GM19438 (cell line): Measurements from ENCODE around the gene LIN28B.
"Not testable (repeated sequence)": the region's sequence is repeated elsewhere in the genome, so short reads cannot be mapped to it uniquely, and the experiment has no call there.

Experiments
- ATAC-seq: cut with Tn5 transposase; IDR thresholded peaks from one replicate; pipeline ENCODE4 v1.9.1; 2021; ENCODE audit warnings: low read depth; ENCODE audit not compliant: unreplicated experiment

Gene LIN28B

DNA sequence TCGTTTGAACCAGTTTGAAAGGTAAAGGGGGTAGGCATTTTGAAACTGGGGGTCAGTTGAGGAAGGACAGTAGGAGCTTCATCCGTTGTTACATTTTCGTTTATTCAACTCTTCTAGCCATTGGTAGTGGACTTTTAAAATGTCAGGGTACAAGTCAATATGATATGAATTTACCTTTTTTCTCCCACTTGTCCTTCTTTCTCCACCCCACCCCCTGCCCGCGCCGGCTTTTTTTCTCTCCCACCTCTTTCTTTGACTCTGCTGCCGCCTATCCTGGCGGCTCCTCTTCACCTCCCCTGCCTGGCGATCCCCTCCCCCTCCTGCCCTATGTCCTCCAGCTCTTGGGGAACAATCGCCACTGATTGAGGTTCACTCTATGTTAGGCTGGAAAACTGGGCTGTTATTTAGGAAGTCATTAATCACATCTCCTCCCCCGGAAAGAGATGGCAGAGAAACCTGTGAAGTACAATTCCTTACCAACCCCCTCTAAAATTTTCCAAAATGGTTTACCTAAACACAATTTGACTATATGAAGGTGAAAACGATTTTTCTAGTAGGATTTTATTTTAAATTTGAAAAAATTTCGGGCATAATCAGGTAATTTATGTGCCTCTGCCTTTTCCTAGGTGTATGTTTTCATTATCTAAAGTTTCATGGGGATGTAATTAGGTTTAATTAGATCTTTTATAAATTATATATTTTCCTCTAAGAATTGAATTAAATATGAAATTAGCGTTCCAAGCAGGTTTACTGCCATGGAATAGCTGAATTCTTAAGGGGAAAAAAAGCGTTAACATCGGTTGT is 778 bp upstream of the LIN28B start:
- ATAC-seq, result no peak

DNA sequence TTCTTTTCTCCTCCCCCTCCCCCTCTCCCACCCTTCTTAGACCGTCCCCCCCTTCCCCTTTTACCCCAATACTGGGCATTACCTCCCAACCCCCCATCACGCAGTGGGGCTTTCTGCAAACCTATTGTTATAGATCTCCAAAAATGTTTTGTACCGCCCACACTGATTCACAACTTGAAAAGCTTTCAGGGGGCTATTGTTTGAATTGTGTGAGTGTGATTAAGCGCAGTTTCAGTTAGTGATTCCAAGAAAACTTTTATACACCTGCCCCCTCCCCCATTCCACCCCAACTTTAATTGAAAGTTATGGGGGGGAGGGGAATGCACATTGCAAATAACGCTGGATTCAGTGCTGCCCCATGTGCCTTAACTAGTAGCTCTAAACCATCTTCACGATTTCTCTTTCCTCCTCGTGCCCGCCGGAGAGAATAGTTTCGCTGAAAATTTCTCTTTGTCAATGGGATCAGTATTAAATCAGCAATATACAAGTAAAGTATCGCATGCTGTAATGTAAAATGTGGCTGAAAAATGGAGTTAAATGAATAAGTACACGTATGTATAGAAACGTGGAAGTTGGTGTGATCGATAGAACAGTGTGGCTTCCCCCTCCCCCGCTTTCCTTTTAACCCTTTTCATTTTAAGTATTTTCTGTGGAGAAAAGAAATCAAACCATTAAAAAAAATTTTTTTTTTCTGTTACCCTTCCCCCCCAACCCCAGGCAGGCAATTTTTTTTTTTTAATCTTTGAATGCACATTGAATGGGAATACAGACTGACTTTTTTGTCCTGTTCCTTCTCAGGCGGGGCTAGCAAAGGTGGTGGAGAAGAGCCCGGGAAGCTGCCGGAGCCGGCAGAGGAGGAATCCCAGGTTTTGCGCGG is 632 bp downstream of the LIN28B start:
- ATAC-seq, result no peak

DNA sequence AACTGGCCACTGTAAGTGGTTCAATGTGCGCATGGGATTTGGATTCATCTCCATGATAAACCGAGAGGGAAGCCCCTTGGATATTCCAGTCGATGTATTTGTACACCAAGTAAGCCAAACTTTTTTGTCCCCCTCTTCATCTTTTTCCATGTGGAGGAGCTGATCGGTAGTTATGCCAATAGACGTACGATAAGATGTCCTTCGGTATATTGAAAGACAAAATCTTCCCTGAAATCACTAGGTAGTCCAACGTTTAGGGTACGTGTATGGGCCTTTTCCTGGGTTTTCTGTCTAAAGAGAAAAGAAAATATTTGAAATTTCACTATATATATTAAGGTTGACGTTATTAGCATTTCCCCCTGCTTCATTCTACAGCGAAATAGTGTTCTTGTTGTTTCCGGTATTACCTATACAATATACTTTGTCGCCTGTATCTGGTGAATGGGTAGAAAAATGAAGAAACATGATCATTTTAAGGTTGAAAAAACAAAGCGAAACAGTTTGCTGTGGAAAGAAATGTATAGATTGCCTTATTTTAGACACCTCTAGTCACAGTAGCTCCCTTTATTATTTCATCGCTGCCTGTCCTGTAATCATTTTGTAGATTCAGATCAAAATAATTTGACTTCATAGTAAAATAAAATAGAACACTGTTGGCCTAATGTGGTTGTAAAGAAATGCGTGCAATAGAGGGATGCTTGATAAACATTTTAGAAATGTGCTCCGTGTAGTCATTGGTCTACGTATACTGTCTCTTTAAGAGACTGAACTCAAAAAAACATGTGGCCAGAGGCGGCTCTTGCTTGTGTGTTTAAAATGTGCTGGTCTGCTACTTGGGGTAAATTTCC is 1.5 kb downstream of the LIN28B start:
- no peak for ATAC-seq

DNA sequence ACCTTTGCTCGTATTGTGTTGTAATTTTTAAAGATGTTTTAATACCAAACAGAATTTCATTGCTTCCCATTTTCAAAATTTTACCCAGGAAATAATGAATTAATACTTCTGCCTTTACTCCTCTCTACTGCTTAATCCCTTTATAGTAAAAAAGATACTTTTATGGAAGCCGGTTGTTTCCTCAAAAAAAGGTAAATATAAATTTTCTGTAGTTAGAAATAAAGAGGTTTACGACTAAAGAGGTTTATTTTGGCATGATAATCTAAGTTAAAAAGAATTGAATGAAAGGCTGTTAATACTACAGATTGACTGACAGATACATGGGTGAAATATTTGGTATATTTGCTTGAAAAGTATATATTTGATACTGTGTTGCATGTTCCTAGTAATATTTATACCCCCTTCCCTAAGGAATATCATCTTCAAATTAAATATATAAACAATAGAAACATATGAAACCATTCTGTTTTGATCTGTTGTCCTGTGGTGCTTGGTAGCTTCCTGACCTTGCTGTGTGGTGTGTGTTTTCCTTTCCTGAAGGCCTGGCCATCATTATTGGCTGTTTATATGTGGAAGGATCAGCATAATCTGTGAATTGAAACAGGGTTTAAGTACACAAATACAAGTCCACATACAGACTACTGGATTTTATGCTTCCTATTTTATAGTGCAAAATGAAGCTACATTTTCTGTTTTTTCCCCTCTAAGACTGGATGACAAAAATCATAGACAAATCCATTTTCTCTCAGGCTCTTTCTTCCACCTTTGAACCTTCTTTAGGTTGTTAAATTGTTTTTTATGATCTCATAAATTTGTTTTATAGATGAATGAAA is 2.3 kb downstream of the LIN28B start:
- ATAC-seq, result no peak

DNA sequence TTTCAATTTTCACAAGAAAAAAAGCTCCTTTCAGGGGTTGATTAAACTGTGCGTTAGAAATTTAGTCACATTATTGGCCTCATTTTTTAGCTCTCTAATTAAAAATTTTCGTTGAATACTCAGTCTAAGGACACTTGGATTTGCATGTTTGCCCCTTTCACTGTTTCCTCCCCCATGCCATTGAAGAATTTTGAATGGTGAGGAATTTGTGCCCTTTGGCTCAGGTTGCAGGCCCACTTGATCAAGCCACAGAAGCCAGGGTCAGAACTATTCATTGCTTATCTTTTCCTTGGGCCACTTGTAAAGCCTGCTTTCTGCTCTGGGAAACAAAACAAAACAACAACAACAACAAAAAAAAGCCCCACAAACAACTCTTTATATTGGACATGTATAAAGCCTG is 12.2 kb downstream of the LIN28B start:
- no peak for ATAC-seq

DNA sequence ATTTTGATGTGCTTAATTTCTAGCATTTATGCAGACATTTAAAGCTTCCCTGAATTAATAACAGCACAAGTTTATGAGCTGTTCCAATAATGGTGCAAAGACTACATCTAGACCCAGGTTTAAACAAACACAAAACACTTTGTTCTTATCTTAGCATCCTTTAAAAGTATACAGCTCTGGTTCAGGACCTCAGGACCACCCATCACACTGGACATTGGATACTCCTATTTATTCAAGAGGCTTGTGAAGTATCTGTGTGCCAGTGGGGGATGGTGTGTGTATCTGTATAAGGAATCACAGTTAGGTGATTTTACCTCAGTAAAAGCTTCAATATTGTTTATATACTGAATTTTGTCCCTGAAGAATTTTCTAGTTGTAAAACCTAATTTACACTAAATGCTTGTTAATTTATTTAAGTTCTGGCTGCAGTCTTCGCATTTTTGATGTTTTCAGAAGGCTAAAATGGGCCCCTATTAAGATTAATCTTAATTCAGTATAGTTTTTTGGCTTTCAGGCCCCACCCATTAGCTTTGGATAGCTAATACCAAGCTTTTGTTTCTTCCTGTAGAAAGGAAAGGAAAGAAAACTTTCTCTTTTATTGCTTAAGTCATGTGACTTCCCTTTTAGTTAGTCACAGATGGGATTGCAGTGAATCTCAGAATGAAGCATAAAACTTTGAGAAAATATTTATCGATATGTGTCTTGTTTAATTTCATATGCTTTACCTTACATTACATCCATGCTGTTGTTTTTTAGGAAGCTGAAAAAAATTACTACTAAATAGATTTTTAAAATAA is 13.1 kb downstream of the LIN28B start:
- no peak for ATAC-seq

DNA sequence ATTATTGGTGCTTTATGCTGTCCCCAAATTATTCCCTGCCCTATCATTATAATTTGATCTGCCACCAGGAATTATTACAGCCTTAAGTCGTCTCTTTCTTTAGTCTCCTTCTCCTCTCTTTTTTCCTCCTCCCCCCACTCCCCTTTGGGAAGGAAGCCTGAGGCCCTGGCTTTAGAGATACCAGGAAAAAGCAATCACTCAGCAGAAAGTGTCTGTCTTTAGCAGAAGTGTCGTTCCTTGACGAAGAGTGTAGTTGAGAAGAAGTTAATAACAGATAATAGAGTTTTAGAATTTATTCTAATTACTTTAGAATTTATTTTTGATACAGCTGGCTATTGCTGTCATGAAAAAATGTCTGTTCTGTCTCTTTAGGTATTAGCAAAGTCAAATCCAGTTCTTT is 16.5 kb downstream of the LIN28B start:
- ATAC-seq, result no peak

DNA sequence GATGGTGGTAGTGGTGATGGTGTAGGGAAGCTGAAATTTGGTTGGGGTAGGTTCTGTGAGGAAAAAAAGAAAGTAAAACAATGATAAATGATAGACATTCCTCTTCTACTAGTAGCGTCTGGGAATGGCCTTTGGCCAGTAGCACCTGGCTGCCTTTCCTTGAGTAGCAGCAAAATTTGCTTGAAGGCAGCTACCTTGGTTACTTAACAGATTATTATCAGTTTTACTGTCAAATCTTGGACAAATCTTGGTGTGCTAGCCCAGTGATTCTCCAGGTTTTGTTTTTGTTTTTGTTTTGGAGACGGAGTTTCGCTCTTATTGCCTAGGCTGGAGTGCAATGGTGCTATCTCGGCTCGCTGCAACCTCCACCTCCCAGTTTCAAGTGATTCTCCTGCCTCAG is 26.4 kb downstream of the LIN28B start:
- no peak for ATAC-seq

DNA sequence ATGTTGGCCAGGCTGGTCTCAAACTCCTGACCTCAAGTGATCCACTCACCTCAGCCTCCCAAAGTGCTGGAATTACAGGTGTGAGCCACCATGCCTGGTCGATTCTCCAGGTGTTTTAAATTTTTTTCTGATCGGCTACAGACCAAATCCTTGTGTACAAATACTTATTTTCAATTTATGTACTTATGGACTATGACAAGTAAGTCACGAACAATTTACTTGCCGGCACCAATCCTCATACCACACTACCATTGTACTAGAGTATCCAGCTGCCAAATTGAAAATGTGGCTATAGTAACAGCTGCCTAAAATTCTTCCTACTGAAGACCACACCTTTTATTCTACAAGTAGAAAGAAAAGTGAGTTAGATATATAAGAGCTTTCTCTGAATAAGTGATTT is 26.9 kb downstream of the LIN28B start:
- no peak for ATAC-seq

DNA sequence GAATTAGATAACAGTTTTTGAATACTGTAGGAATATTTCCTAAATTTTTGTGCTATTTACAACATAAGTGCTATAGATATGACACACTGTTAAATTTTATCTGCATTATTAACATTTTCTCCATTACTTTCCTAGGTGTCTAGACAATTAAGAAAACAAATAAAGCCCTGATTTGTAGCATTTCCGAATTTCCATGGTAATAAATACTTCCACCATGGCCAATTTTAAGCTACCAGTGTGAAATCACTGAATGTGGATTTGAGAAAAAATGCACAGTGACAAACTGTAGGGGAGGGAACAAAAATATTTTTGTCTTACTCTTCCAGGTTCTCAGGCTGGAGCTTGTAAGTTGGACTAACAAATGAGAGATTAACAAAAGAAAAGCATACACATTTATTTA is 27.9 kb downstream of the LIN28B start:
- ATAC-seq, result no peak

DNA sequence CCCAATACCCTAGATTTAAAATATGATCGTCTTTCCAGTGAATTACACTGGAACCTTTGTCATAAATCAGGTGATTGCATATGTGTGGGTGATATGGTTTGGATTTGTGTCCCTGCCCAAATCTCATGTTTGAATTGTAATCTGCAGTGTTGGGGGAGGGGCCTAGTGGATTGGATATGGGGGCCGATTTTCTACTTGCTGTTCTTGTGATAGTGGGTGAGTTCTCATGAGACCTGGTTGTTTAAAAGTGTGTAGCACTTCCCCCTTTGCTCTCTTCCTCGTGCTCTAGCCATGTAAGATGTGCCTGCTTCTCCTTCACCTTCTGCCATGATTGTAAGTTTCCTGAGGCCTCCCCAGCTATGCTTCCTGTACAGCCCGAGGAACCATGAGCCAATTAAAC is 29.0 kb downstream of the LIN28B start:
- not testable (repeated sequence) for ATAC-seq

DNA sequence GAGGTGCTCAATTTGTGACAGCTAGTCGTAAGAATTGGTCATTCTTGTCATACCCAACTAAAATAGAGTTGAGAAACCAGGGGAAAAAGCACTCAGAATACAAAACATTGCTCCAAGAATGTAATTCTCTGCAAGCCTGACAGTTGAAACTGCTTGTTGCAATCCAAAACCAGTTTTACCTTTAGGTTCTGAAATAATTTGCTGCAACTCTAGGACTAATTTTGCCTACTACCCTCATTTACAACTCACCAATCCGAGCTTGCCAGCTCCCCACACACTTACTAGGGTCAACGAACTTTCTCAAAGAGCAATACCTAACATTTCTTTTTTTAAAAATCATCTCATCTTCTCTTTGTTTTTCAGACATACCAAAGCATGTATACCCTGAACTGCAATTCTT is 29.7 kb downstream of the LIN28B start:
- ATAC-seq, result no peak

DNA sequence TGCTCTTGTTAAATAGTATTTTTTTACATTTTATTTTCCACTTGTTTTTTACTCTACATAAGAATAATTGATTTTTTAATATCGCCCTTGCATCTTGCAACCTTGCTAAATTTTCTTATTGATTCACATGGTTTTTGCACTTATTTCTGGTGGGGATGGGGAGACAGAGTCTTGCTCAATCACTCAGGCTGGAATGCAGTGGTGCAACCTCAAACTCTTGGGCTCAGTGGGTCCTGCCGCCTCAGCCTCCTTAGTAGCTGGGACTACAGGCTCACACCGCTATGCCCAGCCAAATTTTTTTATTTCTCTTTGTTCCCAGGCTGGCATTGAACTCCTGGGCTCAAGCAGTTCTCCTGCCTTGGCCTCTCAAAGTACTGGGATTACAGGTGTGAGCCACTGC is 30.3 kb downstream of the LIN28B start:
- ATAC-seq, result no peak

DNA sequence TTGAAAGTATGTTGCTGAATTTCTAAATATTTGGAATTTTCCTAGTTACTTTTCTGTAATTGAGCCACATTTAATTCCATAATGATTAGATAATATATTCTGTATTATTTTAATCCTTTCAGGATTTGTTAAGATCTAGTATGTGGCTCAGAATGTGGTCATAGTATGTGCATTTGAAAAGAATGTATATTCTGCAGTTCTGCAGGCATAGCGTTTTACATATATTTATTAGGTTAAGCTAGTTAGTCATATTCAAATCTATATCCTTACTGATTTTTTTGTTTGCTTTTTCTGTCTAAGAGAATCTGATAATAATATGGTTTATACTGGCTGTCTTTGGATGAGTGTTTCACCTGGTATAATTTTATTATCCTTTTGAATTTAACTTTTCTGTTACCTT is 33.2 kb downstream of the LIN28B start:
- ATAC-seq, result no peak

DNA sequence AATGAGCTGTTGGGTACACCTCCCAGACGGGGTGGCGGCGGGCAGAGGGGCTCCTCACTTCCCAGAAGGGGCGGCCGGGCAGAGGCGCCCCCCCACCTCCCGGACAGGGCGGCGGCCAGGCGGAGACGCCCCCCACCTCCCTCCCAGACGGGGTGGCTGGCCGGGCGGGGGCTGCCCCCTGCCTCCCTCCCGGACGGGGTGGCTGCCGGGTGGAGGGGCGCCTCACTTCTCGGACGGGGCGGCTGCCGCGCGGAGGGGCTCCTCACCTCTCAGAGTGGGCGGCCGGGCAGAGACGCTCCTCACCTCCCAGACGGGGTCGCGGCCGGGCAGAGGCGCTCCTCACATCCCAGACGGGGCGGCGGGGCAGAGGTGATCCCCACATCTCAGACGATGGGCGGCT is 34.2 kb downstream of the LIN28B start:
- ATAC-seq, result not testable (repeated sequence)

DNA sequence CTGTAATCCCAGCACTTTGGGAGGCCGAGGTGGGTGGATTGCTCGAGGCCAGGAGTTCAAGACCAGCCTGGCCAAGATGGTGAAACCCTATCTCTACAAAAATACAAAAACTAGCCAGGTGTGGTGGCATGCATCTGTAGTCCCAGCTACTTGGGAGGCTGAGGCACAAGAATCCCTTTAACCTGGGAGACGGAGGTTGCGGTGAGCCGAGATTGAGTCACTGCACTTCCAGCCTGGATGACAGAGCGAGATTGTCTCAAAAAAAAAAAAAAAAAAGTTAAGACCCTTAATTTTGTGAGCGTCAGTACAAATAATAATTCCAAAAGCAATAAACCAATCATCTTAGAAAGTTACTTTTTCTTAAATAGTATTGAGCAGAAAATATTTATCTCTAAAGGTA is 36.7 kb downstream of the LIN28B start:
- not testable (repeated sequence) for ATAC-seq

DNA sequence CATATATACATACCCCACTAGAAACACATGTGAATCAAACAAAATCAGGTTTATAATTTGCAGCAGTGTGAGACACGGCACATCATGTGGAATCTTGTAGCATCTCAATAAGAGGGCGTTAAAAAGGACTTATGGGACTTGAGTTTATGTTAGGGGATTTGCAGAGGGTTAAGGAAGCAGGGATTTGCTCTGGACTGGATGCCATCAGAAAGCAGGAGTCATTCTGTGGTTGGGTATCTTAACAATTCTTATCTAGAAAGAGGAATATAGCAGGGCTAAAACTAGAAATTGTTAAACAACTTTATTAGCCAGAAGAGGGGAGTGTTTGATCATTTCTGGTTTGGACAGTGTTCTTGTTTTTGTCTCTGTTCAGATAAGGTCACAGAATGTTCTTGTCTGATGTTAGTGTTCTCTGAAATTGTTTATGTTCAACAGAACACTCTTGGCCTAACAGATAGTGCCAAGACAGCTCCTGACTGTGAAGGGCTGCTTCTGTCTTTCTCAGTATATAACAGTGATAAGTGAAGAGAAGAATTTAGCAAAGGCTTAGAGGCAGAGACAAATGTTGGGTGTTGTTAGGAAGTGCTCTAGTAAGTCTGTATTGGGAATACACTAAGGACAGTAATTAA is 39.2 kb downstream of the LIN28B start:
- ATAC-seq, result no peak

DNA sequence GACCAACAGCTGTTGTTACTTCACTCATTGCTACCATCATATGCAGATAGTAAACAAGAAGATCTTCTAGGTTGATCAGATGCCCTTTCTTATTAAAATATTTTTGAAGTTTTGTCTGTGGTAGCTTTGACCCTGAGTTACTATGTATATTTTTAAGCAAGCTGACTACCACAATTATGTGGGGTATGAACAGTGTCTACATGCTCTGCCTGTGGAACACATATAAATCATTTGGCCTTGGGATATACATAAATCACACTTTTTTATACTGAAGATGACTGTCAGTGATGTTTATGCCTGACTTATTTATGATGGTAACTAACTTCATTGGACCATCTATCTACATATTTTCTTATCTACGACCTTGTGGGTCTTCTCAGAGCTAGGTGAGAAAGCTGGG is 44.2 kb downstream of the LIN28B start:
- no peak for ATAC-seq

DNA sequence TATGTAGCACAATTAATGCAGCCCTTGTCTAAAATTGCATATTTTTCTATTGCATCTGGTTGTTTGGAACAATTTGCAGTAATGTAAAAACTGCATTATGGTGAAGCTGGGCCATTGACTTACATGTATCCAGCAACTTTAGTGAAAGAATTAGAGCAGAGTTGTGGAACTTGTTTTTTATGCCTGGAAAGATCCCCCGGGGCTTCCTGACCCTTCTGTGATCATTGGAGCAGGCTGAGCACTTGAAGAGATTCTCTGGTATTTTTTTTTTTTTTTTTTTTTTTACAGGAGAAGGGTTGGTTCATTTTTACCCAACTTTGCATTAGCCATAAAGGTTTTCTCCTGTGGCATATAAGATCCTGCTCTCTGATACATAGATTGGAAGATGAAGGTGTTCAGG is 45.0 kb downstream of the LIN28B start:
- no peak for ATAC-seq
